T follicular helper cell (primary cell): ENCODE measurements around the gene ARSI.

Experiments used
- DNase-seq: peaks from one replicate; pipeline ENCODE4 v3.0.0-alpha.2; 2020; ENCODE audit warnings: low read depth

ARSI gene

GRCh38 chr5:150307617-150308426 is 5.1 kb upstream of the ARSI start:
- no peak for DNase-seq

DNA sequence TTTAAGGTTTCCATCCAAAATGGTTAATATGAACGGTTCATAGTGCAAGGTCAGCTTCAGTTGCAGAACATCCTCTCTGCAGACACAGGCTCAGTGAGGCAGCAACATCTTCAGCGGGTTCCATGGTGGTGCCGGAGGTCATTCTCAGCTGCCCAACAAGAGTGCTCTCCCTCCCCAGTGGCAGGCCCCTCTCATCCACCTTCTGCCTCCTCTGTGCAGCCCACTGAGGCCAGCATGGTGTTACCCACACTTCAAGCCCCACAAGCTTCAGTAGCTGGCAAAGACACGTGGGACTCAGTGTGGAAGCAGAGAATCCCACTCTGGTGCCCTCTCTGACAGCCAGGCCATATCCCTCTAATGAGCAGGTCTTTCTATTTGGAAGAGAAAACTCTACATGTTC is 4.1 kb upstream of the ARSI start:
- no peak for DNase-seq

DNA sequence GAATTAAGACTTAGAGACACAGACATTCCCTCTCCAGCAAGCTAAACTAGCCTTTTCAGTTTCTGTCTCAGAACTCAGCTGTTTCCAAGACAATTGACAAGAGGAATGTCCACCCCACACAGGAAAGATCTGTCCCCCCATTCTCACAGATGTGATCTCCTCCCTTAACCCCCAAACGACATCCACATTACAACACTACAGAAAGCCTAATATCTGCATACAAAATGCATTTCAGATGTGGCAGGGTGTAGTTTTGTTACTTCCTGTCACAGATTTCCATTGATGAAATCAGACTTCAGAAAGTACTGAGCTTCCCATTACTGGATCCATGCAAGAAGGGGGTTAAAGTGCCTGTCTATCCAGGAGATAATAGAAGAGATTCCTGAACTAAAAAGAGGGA is 2.9 kb upstream of the ARSI start:
- DNase-seq, result no peak

DNA sequence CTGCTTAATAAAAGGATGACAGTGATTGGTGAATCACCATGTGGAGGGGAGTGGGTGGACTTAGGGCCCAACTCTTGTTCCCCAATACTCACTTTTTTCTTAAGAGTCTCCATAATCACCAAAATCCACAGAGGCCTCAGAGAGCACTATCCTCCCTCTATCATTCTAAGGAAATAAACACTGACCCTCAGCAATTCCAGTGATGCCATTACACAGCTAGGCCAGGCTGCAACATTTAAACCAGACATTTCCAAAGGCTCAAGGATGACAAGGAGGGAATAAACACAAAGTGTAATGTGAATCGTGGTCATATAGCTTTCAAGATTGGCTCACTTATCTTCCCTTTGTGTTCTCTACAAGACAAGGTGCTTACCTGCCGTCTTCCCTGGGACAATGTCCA is 2.4 kb upstream of the ARSI start:
- no peak for DNase-seq

DNA sequence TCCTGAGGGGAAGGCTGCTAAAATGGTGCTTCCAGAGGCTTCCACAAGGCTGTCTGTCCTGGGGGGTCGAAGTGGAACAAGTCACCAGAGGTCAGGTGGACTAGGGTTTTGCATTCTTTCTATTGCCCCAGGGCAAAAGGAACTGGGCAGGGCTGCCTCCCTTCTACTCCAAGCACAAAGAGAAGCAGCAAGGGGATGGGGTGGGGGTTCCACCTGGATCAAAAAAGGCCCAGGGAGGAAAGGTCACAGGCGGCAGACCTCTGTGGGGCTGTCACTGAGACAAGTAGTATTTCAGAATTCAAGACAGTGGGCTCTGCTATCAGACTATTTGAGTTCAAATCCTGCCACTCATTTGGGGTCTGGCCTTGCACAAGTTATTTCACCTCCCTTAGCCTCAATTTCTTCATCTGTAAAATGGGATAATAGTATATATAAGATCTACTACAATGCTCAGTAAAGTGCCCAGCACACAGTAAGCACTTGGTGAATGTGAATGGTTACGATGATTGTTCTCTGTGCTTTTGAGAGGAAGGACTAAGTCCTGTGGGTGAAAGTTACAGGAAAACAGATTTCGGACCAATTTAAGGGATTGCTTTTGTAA is 1.9 kb upstream of the ARSI start:
- no peak for DNase-seq

DNA sequence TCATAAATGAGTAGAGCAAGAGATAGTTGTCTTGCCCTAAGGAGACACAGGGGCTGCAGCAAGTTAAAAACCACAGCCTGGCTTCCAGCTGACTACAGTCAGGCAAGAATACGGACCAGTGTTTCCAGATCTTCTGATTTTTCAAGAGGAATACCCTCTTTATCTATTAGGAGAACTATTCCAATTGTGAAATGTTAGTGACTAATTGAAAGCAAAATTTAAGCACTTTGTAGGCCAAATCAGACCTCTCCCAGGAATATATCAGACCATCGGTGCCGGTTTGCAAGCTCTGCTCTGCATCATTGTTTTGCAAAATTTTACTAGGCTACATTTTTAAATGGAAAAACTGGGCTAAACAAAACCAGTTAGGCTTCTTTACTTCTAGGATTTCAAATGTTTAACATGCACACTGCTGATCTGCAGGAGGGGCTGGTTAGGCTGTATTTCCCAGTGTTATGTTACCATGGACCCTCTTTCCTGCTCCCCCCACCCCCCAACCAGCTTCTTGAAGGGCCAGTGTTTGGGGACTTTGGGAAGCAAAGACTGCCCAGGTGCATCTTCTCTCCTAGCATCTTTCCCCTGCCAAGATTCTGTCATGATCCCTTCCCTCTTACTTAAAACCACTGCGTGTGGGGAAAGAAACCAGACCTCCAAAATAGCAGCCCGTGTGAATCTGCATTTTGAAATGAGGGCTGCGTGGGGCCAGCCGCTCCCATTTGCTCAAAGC is 1.1 kb upstream of the ARSI start:
- DNase-seq, result no peak

DNA sequence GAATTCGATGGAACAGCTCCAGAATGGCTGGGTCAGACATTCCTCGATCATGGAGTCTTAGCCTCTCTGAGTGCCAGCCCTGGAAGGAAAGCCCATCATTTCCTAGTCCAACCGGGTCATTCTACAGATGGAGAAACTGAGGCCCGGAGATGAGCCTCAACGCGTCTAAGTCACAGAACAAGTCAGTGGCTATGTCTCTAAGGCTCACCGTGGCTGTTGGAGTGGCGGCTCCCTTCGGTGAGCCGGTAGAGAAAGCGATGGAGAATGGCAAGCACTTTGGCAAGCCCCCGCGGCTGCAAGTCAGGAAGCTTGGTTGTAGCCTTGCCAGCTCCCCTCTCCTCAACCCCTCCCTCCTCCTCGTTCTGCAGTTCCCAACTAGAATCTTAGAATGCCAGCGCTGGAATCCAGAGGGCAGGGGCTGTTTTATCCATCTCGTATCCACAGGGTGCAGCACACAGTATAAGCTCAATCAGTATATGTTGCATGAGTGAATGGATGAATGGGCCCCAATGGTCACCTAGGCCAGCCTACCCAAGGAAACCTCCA is 438 bp upstream of the ARSI start:
- DNase-seq, result no peak

- DNase-seq, result no peak
These were observed 804 bp downstream of the ARSI start for GRCh38 chr5:150301901-150302300.

GRCh38 chr5:150301170-150301505 is 1.6 kb downstream of the ARSI start:
- DNase-seq, result no peak

GRCh38 chr5:150300496-150301169 is 2.1 kb downstream of the ARSI start:
- no peak for DNase-seq

- no peak for DNase-seq
These were observed 3.0 kb downstream of the ARSI start for GRCh38 chr5:150299571-150300327.

DNA sequence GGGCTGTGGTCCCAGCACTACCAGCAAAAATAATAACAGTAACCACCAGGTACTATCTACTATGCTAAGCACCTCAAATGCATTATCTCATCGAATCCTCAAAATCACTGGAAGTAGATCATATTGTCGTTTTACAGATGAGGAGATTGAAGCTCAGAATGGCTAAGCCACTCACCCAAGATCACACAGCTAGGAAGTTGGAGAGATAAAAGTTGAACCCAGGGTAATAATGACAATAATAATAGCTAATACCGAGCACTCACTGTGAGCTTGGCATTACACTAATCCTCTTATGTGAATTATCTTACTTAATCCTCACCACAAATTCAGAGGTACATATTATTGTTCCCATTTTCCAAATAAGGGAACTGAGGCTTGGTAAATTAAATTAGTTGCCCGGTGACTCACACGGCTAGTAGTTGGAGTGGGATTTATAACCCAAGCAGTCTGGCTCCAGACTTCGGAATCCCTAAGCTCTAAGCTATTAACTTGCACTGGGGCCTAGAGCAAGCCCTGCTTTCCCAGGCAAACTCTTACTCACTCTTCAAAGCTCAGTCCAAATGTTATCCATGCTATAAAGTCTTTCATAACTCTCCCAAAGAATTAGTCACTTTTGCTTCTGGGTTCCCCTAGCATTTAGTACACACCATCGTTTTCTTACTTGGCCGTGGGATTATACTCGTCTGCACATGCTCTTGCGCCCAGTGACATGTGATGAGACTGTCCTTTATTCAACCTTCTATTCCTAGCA is 3.8 kb downstream of the ARSI start:
- DNase-seq, result no peak

GRCh38 chr5:150297934-150298595 is 4.6 kb downstream of the ARSI start:
- DNase-seq, result no peak

GRCh38 chr5:150297236-150297890 is 5.3 kb downstream of the ARSI start:
- DNase-seq, result no peak

DNA sequence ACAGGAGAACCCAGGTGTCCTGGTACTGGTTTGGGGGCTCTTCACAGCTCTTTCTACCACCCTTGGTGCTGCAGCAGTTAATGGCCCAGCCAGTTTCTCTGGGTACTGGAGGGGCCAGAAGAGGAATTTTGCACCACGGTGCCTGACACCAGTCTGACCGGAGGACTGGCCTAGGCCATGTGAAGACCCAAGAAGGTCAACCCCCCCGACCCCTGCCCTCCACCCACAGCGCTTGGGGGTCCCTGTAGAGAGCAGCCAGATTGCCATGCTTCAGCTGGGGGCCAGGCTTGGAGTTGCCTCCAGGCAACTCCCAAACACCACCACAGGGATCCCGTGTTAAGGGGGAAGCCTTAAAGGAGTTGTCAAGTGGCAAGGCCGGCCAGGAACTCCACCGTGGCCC is 6.2 kb downstream of the ARSI start:
- DNase-seq, result no peak

DNA sequence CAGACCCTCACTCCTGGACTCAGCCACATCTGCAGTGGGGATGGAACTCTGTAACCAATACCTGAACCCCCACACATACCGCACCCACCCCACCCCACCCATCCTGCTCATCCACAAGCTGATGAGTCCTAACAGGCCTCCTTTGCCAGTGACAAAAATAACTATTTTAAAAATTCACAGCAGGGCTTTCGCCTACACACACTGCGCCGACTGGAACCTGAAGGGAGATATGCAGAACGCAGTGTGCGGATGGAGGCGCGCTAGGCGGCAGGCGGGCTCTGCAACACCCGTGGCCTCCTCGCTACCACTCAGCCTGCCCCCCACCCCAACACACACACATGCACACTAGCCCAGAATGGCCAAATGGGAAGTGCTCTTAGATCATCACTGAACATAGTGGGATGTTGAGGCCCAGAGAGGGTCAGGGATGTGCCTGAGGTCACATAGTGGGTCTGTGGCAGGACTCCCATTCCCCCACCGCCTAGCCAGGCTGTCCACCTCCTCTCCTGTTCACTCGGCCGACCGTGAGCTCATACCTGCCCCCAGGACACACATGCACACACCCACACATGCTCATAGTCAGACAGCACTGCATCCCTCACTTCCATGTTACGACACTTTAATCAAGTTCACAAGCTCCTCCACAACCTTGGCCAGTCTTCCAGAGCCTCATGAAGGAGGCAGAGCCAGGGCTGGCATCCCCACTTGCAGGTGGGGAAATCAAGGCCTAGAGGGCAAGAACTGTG is 6.8 kb downstream of the ARSI start:
- no peak for DNase-seq

GRCh38 chr5:150295172-150295634 is 7.5 kb downstream of the ARSI start:
- no peak for DNase-seq

GRCh38 chr5:150294551-150295071 is 8.1 kb downstream of the ARSI start:
- DNase-seq, result no peak
